RPMI7951 (cell line): ENCODE measurements around the gene ATXN7. TPM values are rescaled to one million over a fixed set of nuclear protein-coding genes. Genes with fewer than 3 reads are reported as not detected.
A peak's percentile ranks its signal among the peaks of the same experiment; 100 is the strongest.

ENCODE experiments used
- DNase-seq: peaks from one replicate; pipeline ENCODE4 v3.0.0-alpha.2; 2012; ENCODE audit warnings: low read depth
- total RNA-seq: library from RNA; depleted of rRNA; stranded (reverse); fragments of >200 nt; shearing (Covaris generic); gene quantifications from 2 replicates; pipeline ENCODE4 v1.2.3, GENCODE V29; 2014

Gene ATXN7
- total RNA-seq, 1 experiment from 2014 or later, result 5.4 TPM

GRCh38 chr3:64019271-64019670 is 155.6 kb downstream of the ATXN7 start:
- no peak for DNase-seq

GRCh38 chr3:64019879-64020278 is 156.2 kb downstream of the ATXN7 start:
- DNase-seq, result no peak

- no peak for DNase-seq
Observed at GRCh38 chr3:64021922-64022321, 158.3 kb downstream of the ATXN7 start.

GRCh38 chr3:64022451-64023186 is 159.0 kb downstream of the ATXN7 start:
- DNase-seq, result peak; percentile 42

DNA sequence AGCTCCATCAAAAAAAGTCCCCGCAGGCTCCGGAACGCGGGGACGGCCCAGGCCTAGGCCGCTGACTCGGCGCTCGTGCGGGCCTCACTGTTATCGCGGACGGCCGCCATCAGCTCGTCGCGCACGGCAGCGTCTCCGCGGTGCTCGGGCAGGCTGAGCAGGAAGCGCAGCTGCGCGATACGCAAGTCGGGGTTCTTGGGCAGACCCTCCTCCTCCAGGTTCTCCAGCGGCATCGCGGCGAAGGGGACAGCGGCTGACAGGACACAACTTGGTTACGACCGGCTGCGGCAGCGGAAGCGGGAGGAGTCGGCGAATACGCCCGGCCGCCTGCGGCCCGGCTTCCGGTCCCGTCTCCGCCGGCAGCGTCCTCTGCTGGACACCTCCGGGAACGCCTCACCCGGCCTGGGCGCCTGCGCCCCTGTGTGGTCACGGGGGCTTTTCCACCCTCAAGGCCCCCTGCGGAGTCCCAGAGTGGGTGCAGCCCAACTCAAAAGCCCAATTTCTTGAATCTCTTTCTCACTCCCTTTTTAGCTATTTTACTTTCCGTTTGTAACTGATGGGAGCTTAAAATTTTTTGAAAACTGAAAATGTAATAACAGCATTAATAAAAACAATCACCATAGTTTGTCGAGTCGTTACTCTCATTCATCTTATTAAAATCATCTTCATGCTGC is 159.7 kb downstream of the ATXN7 start, which contains the start of gene PSMD6:
Gene PSMD6 (minus strand): TSS at position 308 of the 674 bp plus-strand sequence. CDS start 75 bp downstream, at position 233.
- peak; percentile 83 for DNase-seq

DNA sequence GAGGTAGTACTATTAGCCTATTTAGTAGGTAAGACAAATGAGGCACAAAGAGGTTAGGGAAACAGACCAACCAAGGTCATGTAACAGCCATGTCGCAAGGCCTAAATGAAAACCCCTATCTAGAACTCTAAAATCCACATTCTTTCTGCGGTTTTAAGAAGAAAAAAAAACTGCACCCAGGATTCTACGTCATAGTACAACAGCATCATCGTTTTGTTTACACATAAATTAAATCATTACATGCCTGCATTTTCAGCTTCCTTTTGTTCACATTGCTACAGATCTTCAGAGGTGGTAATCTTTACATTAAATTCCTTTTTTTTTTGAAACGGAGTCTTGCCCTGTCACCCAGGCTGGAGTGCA is 160.2 kb downstream of the ATXN7 start:
- DNase-seq, result peak; percentile 51

GRCh38 chr3:64026346-64026745 is 162.7 kb downstream of the ATXN7 start:
- DNase-seq, result no peak

DNA sequence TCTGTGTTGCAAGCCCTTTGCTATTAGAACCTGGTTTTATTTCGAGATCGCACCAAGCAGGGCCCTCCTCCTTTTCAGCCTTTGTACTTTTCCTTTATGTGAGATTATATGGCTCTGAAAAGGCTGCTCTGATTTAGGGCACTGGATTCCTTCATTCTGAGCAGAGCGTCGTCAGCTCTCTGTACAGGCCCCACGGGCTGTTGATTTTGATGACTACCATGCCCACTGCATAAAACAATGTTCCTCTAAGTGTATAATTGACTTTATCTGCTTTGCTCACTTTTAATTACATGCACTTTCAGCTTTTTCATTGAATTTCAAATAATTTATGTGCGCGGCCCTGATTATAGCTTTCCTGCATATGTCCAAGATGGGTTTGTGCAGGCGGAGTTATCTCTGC is 164.0 kb downstream of the ATXN7 start:
- no peak for DNase-seq

GRCh38 chr3:64028754-64029153 is 165.1 kb downstream of the ATXN7 start:
- no peak for DNase-seq

DNA sequence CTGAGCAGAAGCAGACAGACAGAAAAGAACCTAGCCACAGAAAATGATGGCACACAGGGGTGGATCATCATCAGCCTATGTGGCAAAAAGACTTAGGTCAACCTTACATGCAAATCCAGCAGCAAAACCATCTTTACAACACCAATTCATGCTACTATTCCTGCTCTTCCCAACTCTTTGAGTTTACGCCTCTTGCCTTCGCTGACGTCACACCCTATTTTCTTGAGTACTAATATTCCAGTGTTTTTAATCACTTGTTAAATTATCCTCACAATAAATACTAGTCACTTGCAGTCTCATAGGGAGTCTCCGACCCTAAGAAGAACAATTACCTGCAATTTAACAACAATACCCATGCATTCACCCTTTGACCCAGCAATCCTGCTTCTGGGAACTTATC is 165.6 kb downstream of the ATXN7 start:
- no peak for DNase-seq

DNA sequence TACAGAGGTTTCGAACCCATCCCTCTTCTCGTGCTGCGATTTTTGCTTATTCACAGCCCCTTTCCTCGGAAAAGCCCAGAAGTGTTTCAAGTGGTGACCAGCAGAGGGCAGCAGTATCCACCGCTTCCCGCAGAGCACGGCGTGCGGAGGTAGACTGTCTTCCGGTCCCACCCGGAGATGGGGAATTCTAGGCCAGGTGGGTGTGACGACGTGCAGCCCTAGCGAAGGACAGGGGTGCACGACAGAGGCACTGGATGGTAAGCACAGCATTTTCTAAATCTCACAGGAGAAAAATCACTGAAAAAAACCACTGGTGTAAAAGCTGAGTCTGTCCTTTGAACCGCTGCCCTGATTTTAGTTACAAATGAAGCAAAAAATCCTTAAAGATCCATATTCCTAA is 167.1 kb downstream of the ATXN7 start:
- DNase-seq, result peak; percentile 69

DNA sequence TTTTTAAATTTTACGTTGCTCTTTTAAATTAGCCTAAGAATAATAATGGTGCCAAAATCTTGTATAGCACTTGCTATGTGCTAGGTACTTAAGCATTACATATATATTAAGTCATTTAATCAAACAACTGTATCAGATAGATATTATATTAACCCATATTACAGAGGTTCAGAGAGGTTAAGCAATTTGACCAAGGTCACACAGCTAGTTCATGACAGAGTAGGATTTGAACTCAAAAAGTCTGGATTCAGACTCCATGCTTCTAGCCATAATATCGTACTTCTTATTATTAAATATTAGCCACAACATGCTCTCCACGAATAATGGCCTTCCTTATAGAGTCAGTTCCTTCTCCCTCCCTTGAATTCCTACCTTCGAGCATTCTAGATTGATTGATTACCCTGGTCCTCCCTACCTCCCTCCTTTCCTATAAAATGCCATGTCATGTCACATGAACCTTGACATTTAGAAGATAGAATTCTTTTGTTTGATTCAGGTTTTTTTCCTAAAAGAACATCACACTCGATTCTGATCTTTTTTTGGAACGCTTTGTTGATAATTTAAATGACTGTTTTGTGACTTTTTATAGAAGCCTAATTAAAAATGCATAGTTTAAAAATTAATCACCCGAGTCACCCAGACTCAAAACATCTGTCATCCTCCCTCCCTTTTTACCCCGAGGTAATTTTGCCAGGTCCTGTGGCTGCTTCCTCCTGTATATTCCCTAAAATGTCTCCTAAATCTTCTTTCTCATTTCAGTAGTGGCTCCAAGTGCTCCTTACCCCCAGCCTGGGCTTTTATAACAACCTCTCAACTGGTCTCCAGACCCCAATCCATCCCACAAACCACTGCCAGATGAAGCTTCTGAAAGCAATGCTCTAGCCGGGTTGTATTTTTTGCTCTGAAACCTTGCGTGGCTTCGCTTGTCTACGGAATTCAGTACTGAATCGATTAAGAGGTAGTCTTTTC is 168.2 kb downstream of the ATXN7 start:
- DNase-seq, result peak; percentile 78

DNA sequence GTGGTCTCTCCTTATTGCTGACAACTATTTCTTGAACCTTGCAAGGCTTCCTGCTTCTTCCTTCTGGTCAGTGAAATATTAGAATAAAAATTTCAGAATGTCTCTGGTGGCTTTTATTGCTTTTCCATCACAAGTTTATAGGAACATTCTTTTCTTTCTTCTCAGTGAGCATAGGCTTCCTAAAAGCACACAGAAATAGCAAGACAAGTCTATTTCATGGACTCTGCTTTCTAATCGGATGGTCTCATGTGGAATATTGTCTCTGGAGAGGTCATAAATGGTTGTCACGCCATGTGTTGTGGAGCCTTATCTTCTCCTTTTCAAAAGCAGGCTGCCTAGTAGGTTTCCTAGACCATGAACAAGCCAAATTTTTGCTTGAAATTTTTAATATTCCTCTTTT is 169.4 kb downstream of the ATXN7 start:
- no peak for DNase-seq

GRCh38 chr3:64037084-64037483 is 173.4 kb downstream of the ATXN7 start:
- DNase-seq, result no peak

- no peak for DNase-seq
Observed at GRCh38 chr3:64038253-64038767, 174.6 kb downstream of the ATXN7 start.

GRCh38 chr3:64039332-64039731 is 175.7 kb downstream of the ATXN7 start:
- no peak for DNase-seq

- DNase-seq, result peak; percentile 27
Observed at GRCh38 chr3:64039981-64040733, 176.5 kb downstream of the ATXN7 start.

- no peak for DNase-seq
Observed at GRCh38 chr3:64042952-64043351, 179.3 kb downstream of the ATXN7 start.

DNA sequence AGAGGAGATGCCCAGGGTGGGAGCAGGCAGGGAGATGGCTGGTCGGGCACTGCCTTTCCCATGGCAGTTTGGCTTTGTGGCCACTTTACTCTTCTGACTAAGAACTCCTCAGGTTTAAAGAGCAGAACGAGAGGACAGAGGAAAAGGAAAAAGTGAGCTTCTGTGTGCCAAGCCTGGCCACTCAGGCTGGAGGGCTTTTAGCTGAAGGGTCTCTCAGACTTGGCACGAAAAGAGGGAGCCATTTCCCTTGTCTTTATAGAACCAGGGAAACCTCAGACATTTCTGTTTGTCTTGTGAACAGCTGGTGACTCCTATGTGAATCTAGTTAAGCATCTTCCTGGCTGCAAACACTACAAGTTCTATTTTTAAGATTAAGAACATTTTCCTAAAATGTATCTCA is 182.9 kb downstream of the ATXN7 start:
- no peak for DNase-seq

DNA sequence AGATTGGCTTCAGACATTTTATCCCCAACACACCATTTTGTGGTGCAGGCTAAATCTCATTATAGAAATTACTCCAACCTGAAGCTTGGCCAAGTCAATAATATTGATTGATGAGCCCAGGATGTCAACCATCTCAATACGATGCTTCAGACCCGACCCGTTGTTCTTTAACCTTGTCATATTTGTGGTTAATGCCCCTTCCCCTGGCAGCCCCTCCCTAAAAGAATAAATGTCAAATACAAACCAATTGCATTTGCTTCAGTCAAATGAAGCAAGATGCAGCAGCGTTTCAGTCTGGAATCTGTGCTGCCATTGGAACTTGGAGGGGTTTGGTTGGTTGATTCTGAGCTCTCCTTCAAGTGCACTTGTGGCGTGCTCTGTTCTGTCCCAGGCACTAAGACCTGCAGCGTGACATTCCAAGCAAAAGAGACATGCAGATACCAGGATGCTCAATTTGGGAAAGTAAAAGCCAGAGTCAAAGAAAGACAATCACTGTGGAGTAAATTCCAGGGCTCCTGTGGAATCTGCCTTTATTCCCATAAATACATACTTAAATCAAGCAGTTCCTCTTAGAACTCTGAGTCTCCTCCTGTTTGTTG is 183.4 kb downstream of the ATXN7 start:
- no peak for DNase-seq

DNA sequence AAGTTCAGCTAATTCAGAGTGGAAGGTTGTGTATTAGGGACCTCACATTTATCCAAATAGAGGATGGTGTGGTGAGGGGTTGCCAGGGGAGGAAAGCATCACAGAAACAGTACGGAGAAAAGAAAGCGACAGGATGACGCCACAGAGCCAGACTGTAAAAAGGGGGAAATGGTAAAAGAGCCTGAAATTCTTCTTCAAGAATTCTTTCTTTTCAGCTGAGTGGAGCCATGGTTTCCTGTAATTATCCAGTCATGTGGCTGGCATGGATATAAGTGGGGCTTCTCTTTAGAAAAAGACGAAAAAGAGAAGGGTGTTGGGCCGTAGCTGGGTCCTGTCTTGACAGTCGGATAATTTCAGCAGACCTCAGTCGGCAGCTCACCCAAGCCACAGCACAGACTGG is 184.1 kb downstream of the ATXN7 start:
- DNase-seq, result no peak
